Fibroblast of lung (primary cell): ENCODE data around the gene BICRA. TPM values are rescaled to one million over a fixed set of nuclear protein-coding genes. Genes with fewer than 3 reads are reported as not detected.

Source experiments
- DNase-seq, 2 donors: peaks; one replicate each; pipeline versions ENCODE4 v3.0.0 to v3.0.0-alpha.2; 2010; ENCODE audit warnings: low read depth in 2 of 2
- H2AFZ ChIP-seq: 2 replicates; pipeline ENCODE4 v1.5.1; 2012; ENCODE audit warnings: low read length, control low read depth, inconsistent platforms
- H3K27ac ChIP-seq: 2 replicates; pipeline ENCODE4 v1.5.1; 2011; ENCODE audit warnings: low read length, control low read depth; ENCODE audit not compliant: insufficient read depth
- H3K27me3 ChIP-seq: 2 replicates; pipeline ENCODE4 v1.5.1; 2011; ENCODE audit warnings: mild to moderate bottlenecking, low read length; ENCODE audit not compliant: control insufficient read depth, insufficient read depth
- H3K36me3 ChIP-seq: 2 replicates; pipeline ENCODE4 v1.5.1; 2011; ENCODE audit warnings: low read length; ENCODE audit not compliant: control insufficient read depth, insufficient read depth
- H3K4me1 ChIP-seq: 2 replicates; pipeline ENCODE4 v1.5.1; 2011; ENCODE audit warnings: low read length; ENCODE audit not compliant: control insufficient read depth, insufficient read depth; ENCODE audit errors: extremely low read depth
- H3K4me2 ChIP-seq: 2 replicates; pipeline ENCODE4 v1.5.1; 2011; ENCODE audit warnings: low read length, control low read depth; ENCODE audit not compliant: insufficient read depth; ENCODE audit errors: extremely low read depth
- H3K4me3 ChIP-seq, 4 experiments: fragments of 200-600 bp in 1 of 4; sonication (generic) in 1 of 4; replicated peaks in 1 of 4; 2 replicates each; pipeline ENCODE4 v1.5.1; 2011 to 2016; ENCODE audit warnings: low read length in 4 of 4, low read depth in 3 of 4, mild to moderate bottlenecking in 3 of 4, control low read depth in 2 of 4, inconsistent platforms in 1 of 4, mixed read lengths in 1 of 4; ENCODE audit not compliant: insufficient read depth in 1 of 4; ENCODE audit errors: control extremely low read depth in 1 of 4
- H3K79me2 ChIP-seq: 2 replicates; pipeline ENCODE4 v1.5.1; 2012; ENCODE audit warnings: mild to moderate bottlenecking, low read length, inconsistent platforms; ENCODE audit not compliant: control insufficient read depth, insufficient read depth
- H3K9ac ChIP-seq: 2 replicates; pipeline ENCODE4 v1.5.1; 2011; ENCODE audit warnings: mild to moderate bottlenecking, low read length, control low read depth; ENCODE audit not compliant: insufficient read depth
- H3K9me3 ChIP-seq: 2 replicates; pipeline ENCODE4 v1.5.1; 2012; ENCODE audit warnings: low read depth, low read length; ENCODE audit not compliant: control insufficient read depth, insufficient read depth
- H4K20me1 ChIP-seq: 2 replicates; pipeline ENCODE4 v1.5.1; 2011; ENCODE audit warnings: low read length; ENCODE audit not compliant: control insufficient read depth, insufficient read depth; ENCODE audit errors: extremely low read depth
- CTCF ChIP-seq, 2 donors: IDR thresholded peaks in 1 of 2; conservative IDR thresholded peaks in 1 of 2; 1 replicate in 1 of 2; 2 replicates in 1 of 2; pipeline ENCODE4 v1.5.1; 2011 to 2012; ENCODE audit warnings: low read length in 2 of 2, control low read depth in 1 of 2, inconsistent platforms in 1 of 2, low read depth in 1 of 2, mild to moderate bottlenecking in 1 of 2
- EZH2 ChIP-seq: IDR thresholded peaks from 2 replicates; pipeline ENCODE4 v1.5.1; 2012; ENCODE audit warnings: low read length, control low read depth, mild to moderate bottlenecking; ENCODE audit errors: missing control alignments
- polyA minus RNA-seq: library from RNA; depleted of rRNA, polyadenylated mRNA; stranded (reverse); fragments of >200 nt; gene quantifications from 2 replicates; pipeline ENCODE4 v1.2.3, GENCODE V29; 2011; ENCODE audit warnings: low replicate concordance
- polyA plus RNA-seq, 2 donors: library from polyadenylated mRNA; depleted of rRNA in 1 of 2; stranded (reverse) in 1 of 2; unstranded in 1 of 2; fragments of >200 nt; gene quantifications; 2 replicates each; pipeline ENCODE4 v1.2.1, GENCODE V29; 2011 to 2012; ENCODE audit warnings: missing spikeins in 1 of 2
- total RNA-seq: library from RNA; depleted of rRNA; stranded (reverse); fragments of >200 nt; gene quantifications from 2 replicates; pipeline ENCODE4 v1.2.1, GENCODE V29; 2014

The BICRA gene
- total RNA-seq (3.3 and 3.8 TPM in 2 replicates), polyA plus RNA-seq (0.44 and 0.54 TPM in 2 replicates), polyA minus RNA-seq (11.9 and 14.5 TPM in 2 replicates)
- polyA plus RNA-seq (2012) = 7.0 and 8.8 TPM in 2 replicates

GRCh38 chr19:47608969-47609905 lies at the start of gene BICRA:
Gene BICRA, plus strand, starts transcription at chr19:47609134. Its CDS starts 64,441 bp downstream, at chr19:47673575.
- H3K9ac ChIP-seq = peak within 1 kb of the TSS; percentile 98
- peak within 1 kb of the TSS; percentile 54 for H3K4me2 ChIP-seq
- H3K36me3 ChIP-seq = no peaks in the 10 kb centered on the region
- H4K20me1 ChIP-seq = no peaks in the 10 kb centered on the region
- peak within 1 kb of the TSS; percentile 73 to 96 (median 93) for H3K4me3 ChIP-seq
- H3K27ac ChIP-seq = peak within 1 kb of the TSS; percentile 99
- peaks cover 4% of the 10 kb centered on the region for H3K4me1 ChIP-seq
- H2AFZ ChIP-seq = peak within 1 kb of the TSS; percentile 12
- TF ChIP-seq CTCF (conservative IDR thresholded peaks at IDR 0.05 in 1 of 2, IDR thresholded peaks at IDR 0.05 in 1 of 2; ENCODE audit: low read depth in 1 of 2, low read length in 2 of 2) (no peak), EZH2 (no peak)
- peak; percentile 66 to 82 for DNase-seq
- no peaks in the 10 kb centered on the region for H3K9me3 ChIP-seq
- H3K79me2 ChIP-seq = peaks cover 53% of the 10 kb centered on the region
- H3K27me3 ChIP-seq = no peaks in the 10 kb centered on the region

- no peak overlapping the region for H3K9ac ChIP-seq
- H3K9me3 ChIP-seq = no peaks in the 10 kb centered on the region
- no peaks in the 10 kb centered on the region for H3K36me3 ChIP-seq
- H2AFZ ChIP-seq = no peak overlapping the region
- H3K27me3 ChIP-seq = peaks cover 3% of the 10 kb centered on the region
- H3K4me1 ChIP-seq = no peaks in the 10 kb centered on the region
- no peak overlapping the region for H3K4me2 ChIP-seq
- no peak for TF ChIP-seq EZH2
- no peak for TF ChIP-seq CTCF (conservative IDR thresholded peaks at IDR 0.05 in 1 of 2, IDR thresholded peaks at IDR 0.05 in 1 of 2; ENCODE audit: low read depth in 1 of 2, low read length in 2 of 2)
- no peaks in the 10 kb centered on the region for H3K79me2 ChIP-seq
- H3K27ac ChIP-seq = no peak overlapping the region
- no peaks in the 10 kb centered on the region for H4K20me1 ChIP-seq
- DNase-seq = no peak
- no peak overlapping the region for H3K4me3 ChIP-seq
Measured at GRCh38 chr19:47560999-47561398, 47.9 kb upstream of the BICRA start.

GRCh38 chr19:47561440-47562057 lies 47.4 kb upstream of the BICRA start:
- Histone ChIP-seq H3K27me3 (peaks cover 3% of the 10 kb centered on the region), H3K27ac (no peak overlapping the region), H3K9me3 (no peaks in the 10 kb centered on the region), H3K4me1 (no peaks in the 10 kb centered on the region), H3K9ac (no peak overlapping the region), H3K4me3 (no peak overlapping the region), H4K20me1 (no peaks in the 10 kb centered on the region), H3K4me2 (no peak overlapping the region), H3K36me3 (no peaks in the 10 kb centered on the region), H3K79me2 (no peaks in the 10 kb centered on the region), H2AFZ (no peak overlapping the region)
- DNase-seq = no peak
- TF ChIP-seq EZH2 = no peak
- no peak for TF ChIP-seq CTCF (conservative IDR thresholded peaks at IDR 0.05 in 1 of 2, IDR thresholded peaks at IDR 0.05 in 1 of 2; ENCODE audit: low read depth in 1 of 2, low read length in 2 of 2)
